Upper lobe of left lung (tissue), 4 donors: Measurements from ENCODE around the gene ZNF697.

ENCODE experiments used
- EP300 ChIP-seq, 4 donors: sonication (generic); formaldehyde crosslinking; IDR thresholded peaks; one replicate each; pipeline ENCODE4 v1.5.1; 2017; ENCODE audit warnings: antibody characterized with exemption in 4 of 4, control low read depth in 2 of 4
- POLR2AphosphoS5 ChIP-seq, 2 donors: sonication (generic); formaldehyde crosslinking; IDR thresholded peaks; one replicate each; pipeline ENCODE4 v1.5.1; 2017; ENCODE audit warnings: antibody characterized with exemption in 2 of 2
- TF ChIP-seq, protein P1 (sequence below), 6 experiments: fragments of 450-650 bp in 4 of 6; fragments of 200-600 bp in 2 of 6; sonication (generic) in 2 of 6; IDR thresholded peaks; one replicate each; pipeline ENCODE4 v1.5.1; 2016 to 2019; ENCODE audit warnings: antibody characterized with exemption in 6 of 6

DNA sequence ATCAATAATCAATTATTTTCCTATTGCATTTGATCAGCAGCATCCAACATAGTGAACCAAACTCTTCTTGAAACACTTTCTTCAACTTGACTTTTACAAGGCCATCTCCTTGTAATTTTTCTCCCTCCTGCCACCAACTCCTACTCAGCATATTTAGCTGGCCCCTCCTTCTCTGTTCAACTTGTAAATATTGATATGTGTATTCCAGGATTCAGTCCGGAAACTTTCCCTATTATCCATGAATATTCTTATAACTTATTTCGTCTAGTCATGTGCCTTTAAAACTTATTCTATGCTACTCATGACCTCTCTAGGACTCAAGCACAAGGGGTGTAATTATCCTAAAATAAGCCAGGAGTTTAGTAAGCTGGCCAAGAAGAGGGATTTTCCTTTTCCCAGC is 52.9 kb downstream of the ZNF697 start:
- TF ChIP-seq, protein P1, sequence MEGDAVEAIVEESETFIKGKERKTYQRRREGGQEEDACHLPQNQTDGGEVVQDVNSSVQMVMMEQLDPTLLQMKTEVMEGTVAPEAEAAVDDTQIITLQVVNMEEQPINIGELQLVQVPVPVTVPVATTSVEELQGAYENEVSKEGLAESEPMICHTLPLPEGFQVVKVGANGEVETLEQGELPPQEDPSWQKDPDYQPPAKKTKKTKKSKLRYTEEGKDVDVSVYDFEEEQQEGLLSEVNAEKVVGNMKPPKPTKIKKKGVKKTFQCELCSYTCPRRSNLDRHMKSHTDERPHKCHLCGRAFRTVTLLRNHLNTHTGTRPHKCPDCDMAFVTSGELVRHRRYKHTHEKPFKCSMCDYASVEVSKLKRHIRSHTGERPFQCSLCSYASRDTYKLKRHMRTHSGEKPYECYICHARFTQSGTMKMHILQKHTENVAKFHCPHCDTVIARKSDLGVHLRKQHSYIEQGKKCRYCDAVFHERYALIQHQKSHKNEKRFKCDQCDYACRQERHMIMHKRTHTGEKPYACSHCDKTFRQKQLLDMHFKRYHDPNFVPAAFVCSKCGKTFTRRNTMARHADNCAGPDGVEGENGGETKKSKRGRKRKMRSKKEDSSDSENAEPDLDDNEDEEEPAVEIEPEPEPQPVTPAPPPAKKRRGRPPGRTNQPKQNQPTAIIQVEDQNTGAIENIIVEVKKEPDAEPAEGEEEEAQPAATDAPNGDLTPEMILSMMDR (IDR thresholded peaks at IDR 0.05) = no peak
- TF ChIP-seq POLR2AphosphoS5 (IDR thresholded peaks at IDR 0.05) (no peak), EP300 (IDR thresholded peaks at IDR 0.05) (no peak)
